Neutrophil (primary cell): Measurements from ENCODE around the gene ITPKC.

Experiments
- H3K27ac ChIP-seq: fragments of 200-600 bp; sonication (generic); 2 replicates; pipeline ENCODE4 v1.5.1; 2016; ENCODE audit warnings: mild to moderate bottlenecking, moderate library complexity
- H3K27me3 ChIP-seq: fragments of 200-600 bp; sonication (generic); 2 replicates; pipeline ENCODE4 v1.6.0; 2016; ENCODE audit warnings: mild to moderate bottlenecking
- H3K36me3 ChIP-seq: fragments of 200-600 bp; sonication (generic); 2 replicates; pipeline ENCODE4 v1.5.1; 2017
- H3K4me1 ChIP-seq, 2 experiments: fragments of 200-600 bp in 1 of 2; sonication (generic) in 1 of 2; 1 replicate in 1 of 2; 2 replicates in 1 of 2; pipeline versions ENCODE4 v1.5.1 to v1.6.1; 2013 to 2016; ENCODE audit warnings: low read depth in 1 of 2, low read length in 1 of 2, mild to moderate bottlenecking in 1 of 2, moderate library complexity in 1 of 2; ENCODE audit not compliant: control insufficient read depth in 1 of 2, insufficient read depth in 1 of 2
- H3K4me3 ChIP-seq, 2 experiments: fragments of 200-600 bp in 1 of 2; sonication (generic) in 1 of 2; 1 replicate in 1 of 2; 2 replicates in 1 of 2; pipeline ENCODE4 v1.5.1; 2013 to 2016; ENCODE audit warnings: low read depth in 1 of 2, low read length in 1 of 2, mild to moderate bottlenecking in 1 of 2, moderate library complexity in 1 of 2
- H3K9me3 ChIP-seq: fragments of 200-600 bp; sonication (generic); 2 replicates; pipeline ENCODE4 v1.5.1; 2016
- TF ChIP-seq, protein P1 (sequence below): fragments of 200-600 bp; sonication (generic); IDR thresholded peaks from 2 replicates; pipeline ENCODE4 v1.5.1; 2016; ENCODE audit warnings: antibody characterized with exemption

The ITPKC gene

DNA sequence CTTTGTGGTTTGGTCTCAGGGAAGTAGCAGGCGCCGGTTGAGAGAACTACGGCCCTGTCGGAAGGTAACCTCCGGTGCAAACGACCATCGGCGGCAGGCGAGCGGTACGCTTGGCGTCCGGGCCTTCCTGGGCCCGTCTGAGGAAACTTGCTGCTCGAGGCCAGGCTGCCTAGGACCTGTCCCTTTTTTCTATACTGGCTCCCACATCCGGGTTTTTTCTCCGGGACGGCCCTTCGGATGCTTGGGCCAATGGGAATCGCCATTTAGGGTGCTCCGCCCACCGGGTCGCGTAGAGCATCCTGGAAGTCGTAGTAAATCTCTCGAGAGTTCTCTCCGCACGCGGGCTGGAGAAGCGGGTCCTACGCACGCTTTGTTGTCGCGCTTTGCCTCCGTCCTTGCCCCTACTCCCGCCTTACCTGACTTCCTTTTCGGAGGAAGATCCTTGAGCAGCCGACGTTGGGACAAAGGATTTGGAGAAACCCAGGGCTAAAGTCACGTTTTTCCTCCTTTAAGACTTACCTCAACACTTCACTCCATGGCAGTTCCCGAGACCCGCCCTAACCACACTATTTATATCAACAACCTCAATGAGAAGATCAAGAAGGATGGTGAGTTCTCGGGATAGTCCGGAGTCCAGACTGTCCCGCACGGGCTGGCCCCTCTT is 34.1 kb downstream of the ITPKC start, which contains the start of gene SNRPA:
TSS of gene SNRPA (plus strand) at position 330 of the 664 bp plus-strand sequence. CDS start at position 536, 206 bp downstream.
- TF ChIP-seq, protein P1, sequence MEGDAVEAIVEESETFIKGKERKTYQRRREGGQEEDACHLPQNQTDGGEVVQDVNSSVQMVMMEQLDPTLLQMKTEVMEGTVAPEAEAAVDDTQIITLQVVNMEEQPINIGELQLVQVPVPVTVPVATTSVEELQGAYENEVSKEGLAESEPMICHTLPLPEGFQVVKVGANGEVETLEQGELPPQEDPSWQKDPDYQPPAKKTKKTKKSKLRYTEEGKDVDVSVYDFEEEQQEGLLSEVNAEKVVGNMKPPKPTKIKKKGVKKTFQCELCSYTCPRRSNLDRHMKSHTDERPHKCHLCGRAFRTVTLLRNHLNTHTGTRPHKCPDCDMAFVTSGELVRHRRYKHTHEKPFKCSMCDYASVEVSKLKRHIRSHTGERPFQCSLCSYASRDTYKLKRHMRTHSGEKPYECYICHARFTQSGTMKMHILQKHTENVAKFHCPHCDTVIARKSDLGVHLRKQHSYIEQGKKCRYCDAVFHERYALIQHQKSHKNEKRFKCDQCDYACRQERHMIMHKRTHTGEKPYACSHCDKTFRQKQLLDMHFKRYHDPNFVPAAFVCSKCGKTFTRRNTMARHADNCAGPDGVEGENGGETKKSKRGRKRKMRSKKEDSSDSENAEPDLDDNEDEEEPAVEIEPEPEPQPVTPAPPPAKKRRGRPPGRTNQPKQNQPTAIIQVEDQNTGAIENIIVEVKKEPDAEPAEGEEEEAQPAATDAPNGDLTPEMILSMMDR = peak; percentile 3
- Histone ChIP-seq H3K4me1 (peaks cover 50 to 68% of the 10 kb centered on the region in 2 experiments), H3K27me3 (no peaks in the 10 kb centered on the region), H3K9me3 (no peaks in the 10 kb centered on the region), H3K36me3 (no peaks in the 10 kb centered on the region), H3K4me3 (peak within 1 kb of the TSS; percentile 81 to 91), H3K27ac (peak within 1 kb of the TSS; percentile 91)

DNA sequence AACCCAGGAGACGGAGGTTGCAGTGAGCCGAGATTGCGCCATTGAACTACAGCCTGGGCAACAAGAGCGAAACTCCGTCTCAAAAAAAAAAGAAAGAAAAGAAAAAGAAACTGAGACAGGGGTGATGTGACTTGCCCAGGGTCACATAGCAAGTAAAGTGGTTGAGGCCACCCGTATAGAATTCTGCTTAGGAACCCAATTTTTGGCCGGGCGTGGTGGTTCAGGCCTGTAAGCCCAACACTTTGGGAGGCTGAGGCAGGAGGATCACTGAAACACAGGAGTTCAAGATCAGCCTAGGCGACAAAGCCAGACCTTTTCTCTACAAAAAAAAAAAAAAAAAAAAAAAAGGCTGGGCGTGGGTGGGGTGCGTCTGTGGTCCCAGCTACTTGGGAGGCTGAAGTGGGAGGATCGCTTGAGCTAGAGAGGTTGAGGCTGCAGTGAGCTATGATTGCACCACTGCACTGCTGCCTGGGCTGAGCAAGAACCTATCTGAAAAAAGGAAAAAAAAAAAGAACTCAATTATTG is 35.4 kb downstream of the ITPKC start:
- H3K36me3 ChIP-seq = peaks cover 2% of the 10 kb centered on the region
- no peaks in the 10 kb centered on the region for H3K27me3 ChIP-seq
- TF ChIP-seq, protein P1 = no peak
- peaks cover 64 to 81% of the 10 kb centered on the region in 2 experiments for H3K4me1 ChIP-seq
- H3K9me3 ChIP-seq = no peaks in the 10 kb centered on the region
- H3K27ac ChIP-seq = peak overlapping the region; percentile 91
- H3K4me3 ChIP-seq = peak overlapping the region in 1 of 2 experiments; percentile 81

DNA sequence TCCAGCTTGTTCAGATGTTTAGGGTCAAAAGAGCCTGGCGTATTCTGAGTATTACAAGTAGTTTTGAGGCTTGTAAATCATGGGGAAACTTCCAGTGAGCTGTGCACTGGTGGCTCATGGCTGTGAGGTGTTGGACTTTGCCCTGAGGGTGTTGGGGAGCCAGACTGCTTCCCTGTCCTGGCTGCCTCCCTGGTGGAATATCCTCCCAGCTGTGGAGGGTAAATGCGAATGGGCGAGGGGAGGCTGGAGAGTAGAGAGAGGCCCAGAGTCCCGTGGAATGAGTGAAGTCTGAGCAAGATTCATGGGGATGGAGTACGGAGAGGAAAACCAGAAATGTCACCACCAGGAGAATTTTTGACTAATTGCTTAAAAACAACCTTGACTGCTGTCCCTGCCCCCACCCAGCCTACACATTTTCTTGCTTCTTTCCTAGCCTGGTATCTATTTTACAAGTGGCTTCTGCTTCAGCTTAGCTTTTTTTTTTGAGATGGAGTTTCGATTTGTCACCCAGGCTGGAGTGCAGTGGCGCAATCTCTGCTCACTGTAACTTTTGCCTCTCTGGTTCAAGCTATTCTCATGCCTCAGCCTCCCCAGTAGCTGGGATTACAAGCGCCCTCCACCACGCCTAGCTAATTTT is 37.8 kb downstream of the ITPKC start:
- H3K27ac ChIP-seq = peak overlapping the region; percentile 72
- H3K4me1 ChIP-seq = peaks cover 46 to 62% of the 10 kb centered on the region in 2 experiments
- H3K27me3 ChIP-seq = no peaks in the 10 kb centered on the region
- peaks cover 20% of the 10 kb centered on the region for H3K36me3 ChIP-seq
- H3K4me3 ChIP-seq = no peak overlapping the region
- TF ChIP-seq, protein P1 = no peak
- no peaks in the 10 kb centered on the region for H3K9me3 ChIP-seq

DNA sequence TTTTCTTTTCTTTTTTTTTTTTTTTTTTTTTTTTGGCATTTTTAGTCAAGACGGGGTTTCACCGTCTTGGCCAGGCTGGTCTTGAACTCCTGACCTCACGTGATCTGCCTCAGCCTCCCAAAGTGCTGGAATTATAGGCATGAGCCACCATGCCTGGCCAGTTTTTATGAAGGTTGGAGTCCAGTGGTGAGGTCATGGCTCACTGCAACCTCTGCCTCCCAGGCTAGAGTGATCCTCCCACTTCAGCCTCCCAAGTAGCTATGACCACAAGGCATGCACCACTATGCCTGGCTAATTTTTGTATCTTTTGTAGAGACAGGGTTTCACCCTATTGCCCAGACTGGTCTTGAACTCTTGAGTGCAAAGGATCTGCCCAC is 38.3 kb downstream of the ITPKC start:
- Histone ChIP-seq H3K27ac (peak overlapping the region; percentile 72), H3K36me3 (peaks cover 25% of the 10 kb centered on the region), H3K27me3 (no peaks in the 10 kb centered on the region), H3K4me3 (no peak overlapping the region), H3K4me1 (peaks cover 41 to 58% of the 10 kb centered on the region in 2 experiments), H3K9me3 (no peaks in the 10 kb centered on the region)
- TF ChIP-seq, protein P1 = no peak

DNA sequence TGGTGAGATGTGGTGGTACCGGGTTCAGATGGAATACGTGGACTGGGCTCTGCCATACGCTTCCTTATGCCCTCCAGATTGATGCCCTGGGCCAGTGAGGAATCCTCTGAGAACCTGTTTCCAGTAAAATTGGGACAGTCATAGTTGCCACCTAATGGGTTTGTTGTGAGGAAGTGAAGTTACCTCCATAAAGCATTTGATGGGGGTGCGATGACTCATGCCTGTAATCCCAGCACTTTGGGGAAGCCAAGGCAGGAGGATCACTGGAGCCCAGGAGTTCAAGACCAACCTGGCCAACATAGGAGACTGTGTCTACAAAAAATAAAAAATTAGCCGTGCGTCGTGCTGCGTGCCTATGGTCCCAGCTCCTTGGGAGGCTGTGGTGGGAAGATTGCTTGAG is 38.9 kb downstream of the ITPKC start:
- Histone ChIP-seq H3K9me3 (no peaks in the 10 kb centered on the region), H3K27me3 (no peaks in the 10 kb centered on the region), H3K36me3 (peaks cover 31% of the 10 kb centered on the region), H3K4me1 (peaks cover 41 to 58% of the 10 kb centered on the region in 2 experiments), H3K27ac (peak overlapping the region; percentile 72), H3K4me3 (no peak overlapping the region)
- TF ChIP-seq, protein P1 = no peak
